Tibial artery (tissue), 4 donors: ENCODE data around the gene SLC39A11.

Experiments used
- DNase-seq, 2 donors: peaks; one replicate each; pipeline ENCODE4 v3.0.0-alpha.2; 2019
- H3K27ac ChIP-seq, 2 donors: fragments of 200-600 bp; sonication (generic) in 1 of 2; 1 replicate in 1 of 2; 2 replicates in 1 of 2; pipeline ENCODE4 v1.5.1; 2018 to 2019; ENCODE audit warnings: mild to moderate bottlenecking in 1 of 2
- H3K27me3 ChIP-seq, 2 donors: fragments of 200-600 bp; sonication (generic) in 1 of 2; one replicate each; pipeline versions ENCODE4 v1.5.1 to v1.6.0; 2016 to 2019
- H3K36me3 ChIP-seq, 3 donors: fragments of 200-600 bp; sonication (generic) in 2 of 3; one replicate each; pipeline ENCODE4 v1.5.1; 2016 to 2019; ENCODE audit warnings: mild to moderate bottlenecking in 2 of 3
- H3K4me1 ChIP-seq, 4 donors: fragments of 200-600 bp; sonication (generic) in 2 of 4; 1 replicate in 3 of 4; 2 replicates in 1 of 4; pipeline ENCODE4 v1.5.1; 2016 to 2019
- H3K4me3 ChIP-seq, 2 donors: fragments of 200-600 bp; sonication (generic) in 1 of 2; 1 replicate in 1 of 2; 2 replicates in 1 of 2; pipeline ENCODE4 v1.5.1; 2018 to 2019; ENCODE audit warnings: mild to moderate bottlenecking in 2 of 2
- H3K9me3 ChIP-seq, 3 donors: fragments of 200-600 bp; sonication (generic) in 1 of 3; one replicate each; pipeline ENCODE4 v1.5.1; 2016 to 2019
- CTCF ChIP-seq, 2 experiments: fragments of 200-600 bp in 1 of 2; fragments of 450-650 bp in 1 of 2; IDR thresholded peaks; one replicate each; pipeline ENCODE4 v1.5.1; 2017 to 2019; ENCODE audit warnings: antibody characterized with exemption in 2 of 2, mild to moderate bottlenecking in 1 of 2, moderate library complexity in 1 of 2
- intact Hi-C: fragments of 100-400 bp; cut with DNase I; formaldehyde crosslinking; loops from one replicate; pipeline ENCODE4 v1.15.0; 2023; ENCODE audit warnings: low total_unique reads

SLC39A11 gene

DNA sequence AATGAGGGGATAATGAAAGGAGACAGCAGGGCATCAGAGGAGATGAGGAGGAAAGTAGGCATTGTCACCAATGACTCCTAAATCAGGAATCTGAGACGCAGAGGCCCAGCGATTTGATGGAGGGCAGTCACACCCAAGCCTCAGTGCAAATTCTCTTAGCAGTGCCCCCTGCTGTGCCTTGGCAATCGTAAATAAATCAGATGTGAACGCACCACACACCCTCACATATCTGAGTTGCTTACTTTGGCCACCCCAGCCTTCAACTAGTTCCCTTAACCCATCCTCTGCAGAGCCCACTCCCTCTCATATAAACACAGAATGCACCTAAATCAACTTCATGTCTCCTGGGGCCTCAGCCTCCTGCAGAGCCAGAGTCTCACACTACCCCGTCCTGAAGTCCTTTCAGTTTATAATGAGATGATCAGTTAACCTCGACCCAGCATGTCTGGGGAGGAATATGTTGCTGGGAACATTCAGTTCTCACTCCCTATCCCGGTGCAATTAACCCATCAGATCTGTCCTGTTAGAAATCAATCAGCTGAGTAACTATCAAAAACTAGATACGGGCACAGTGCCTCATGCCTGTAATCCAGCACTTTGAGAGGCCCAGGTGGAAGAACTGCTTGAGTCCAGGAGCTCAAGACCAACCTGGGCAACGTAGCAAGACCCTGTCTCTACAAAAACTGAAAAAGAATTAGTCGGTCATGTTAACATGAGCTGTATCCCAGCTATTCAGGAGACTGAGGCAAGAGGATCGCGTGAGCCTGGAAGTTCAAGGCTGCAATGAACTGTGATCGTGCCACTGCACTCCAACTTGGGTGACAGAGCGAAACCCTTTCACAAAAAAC lies 78.4 kb downstream of the SLC39A11 start:
- Histone ChIP-seq H3K9me3 (peaks cover 0 to 12% (median 0%) of the 10 kb centered on the region in 3 donors), H3K27me3 (no peaks in the 10 kb centered on the region), H3K27ac (no peak overlapping the region), H3K36me3 (no peaks in the 10 kb centered on the region), H3K4me1 (no peaks in the 10 kb centered on the region), H3K4me3 (no peak overlapping the region)
- TF ChIP-seq CTCF (IDR thresholded peaks at IDR 0.05): no peak
- DNase-seq: no peak
- intact Hi-C loops: no loop called here

DNA sequence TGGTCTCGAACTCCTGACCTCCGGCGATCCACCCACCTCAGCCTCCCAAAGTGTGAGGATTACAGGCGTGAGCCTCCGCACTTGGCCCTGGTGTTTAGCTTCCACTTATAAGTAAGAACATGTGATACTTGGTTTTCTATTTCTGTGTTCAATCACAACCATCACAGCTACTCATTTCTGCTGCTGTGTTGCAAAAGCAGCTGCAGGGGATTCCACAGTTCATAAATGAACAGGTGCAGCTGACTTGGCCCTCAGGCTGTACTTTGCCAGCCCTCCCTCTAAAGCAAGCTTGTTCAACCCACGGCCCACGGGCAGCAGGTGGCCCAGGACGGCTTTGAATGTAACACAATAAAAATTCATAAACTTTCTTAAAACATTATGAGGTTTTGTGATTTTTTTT lies 79.2 kb downstream of the SLC39A11 start:
- Histone ChIP-seq H3K4me1 (no peaks in the 10 kb centered on the region), H3K4me3 (no peak overlapping the region), H3K9me3 (peaks cover 0 to 6% (median 0%) of the 10 kb centered on the region in 3 donors), H3K27me3 (no peaks in the 10 kb centered on the region), H3K36me3 (no peaks in the 10 kb centered on the region), H3K27ac (no peak overlapping the region)
- intact Hi-C loops: no loop called here
- TF ChIP-seq CTCF (IDR thresholded peaks at IDR 0.05): no peak
- DNase-seq: no peak

- H3K36me3 ChIP-seq: no peaks in the 10 kb centered on the region
- no peak overlapping the region for H3K4me3 ChIP-seq
- no peaks in the 10 kb centered on the region for H3K27me3 ChIP-seq
- no peak overlapping the region for H3K27ac ChIP-seq
- H3K4me1 ChIP-seq: peaks cover 0 to 10% (median 4%) of the 10 kb centered on the region in 4 donors
- DNase-seq: no peak
- TF ChIP-seq CTCF (IDR thresholded peaks at IDR 0.05): no peak
- H3K9me3 ChIP-seq: no peaks in the 10 kb centered on the region
- intact Hi-C loops: no loop called here
Measured at GRCh38 chr17:73011016-73011486, 81.4 kb downstream of the SLC39A11 start.

DNA sequence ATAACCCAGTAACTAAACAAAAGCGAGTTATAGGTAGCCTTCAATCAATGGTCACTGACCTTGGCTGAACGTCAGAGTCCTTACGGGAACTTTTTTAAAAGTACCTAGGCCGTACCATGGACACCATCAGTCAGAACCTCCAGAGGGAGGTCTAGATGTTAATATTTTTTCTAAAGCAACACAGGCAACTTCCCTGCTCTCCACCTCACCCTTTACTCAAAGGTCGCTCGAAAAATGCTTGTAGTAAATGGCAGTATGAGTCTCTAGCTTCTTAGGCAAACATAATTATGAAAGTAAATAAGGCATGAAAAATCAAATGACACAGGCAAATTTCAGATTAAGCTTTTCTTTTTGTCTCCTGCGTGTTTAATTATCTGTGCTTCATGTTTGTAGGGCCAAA lies 82.1 kb downstream of the SLC39A11 start:
- Histone ChIP-seq H3K4me3 (no peak overlapping the region), H3K27ac (no peak overlapping the region), H3K27me3 (no peaks in the 10 kb centered on the region), H3K9me3 (no peaks in the 10 kb centered on the region), H3K4me1 (peaks cover 0 to 10% (median 4%) of the 10 kb centered on the region in 4 donors), H3K36me3 (no peaks in the 10 kb centered on the region)
- DNase-seq: no peak
- TF ChIP-seq CTCF (IDR thresholded peaks at IDR 0.05): no peak
- intact Hi-C loops: no loop called here

GRCh38 chr17:73007407-73007806 lies 85.1 kb downstream of the SLC39A11 start:
- H3K4me3 ChIP-seq: no peak overlapping the region
- no peaks in the 10 kb centered on the region for H3K36me3 ChIP-seq
- H3K27ac ChIP-seq: peak overlapping the region; percentile 7 to 17
- no peak for TF ChIP-seq CTCF (IDR thresholded peaks at IDR 0.05)
- peak in 1 of 2 donors; percentile 69 for DNase-seq
- peaks cover 0 to 10% (median 4%) of the 10 kb centered on the region in 4 donors for H3K4me1 ChIP-seq
- intact Hi-C loops: no loop called here
- no peaks in the 10 kb centered on the region for H3K9me3 ChIP-seq
- H3K27me3 ChIP-seq: no peaks in the 10 kb centered on the region
